ENCODE measurements around the gene SPOCK3.

DNA sequence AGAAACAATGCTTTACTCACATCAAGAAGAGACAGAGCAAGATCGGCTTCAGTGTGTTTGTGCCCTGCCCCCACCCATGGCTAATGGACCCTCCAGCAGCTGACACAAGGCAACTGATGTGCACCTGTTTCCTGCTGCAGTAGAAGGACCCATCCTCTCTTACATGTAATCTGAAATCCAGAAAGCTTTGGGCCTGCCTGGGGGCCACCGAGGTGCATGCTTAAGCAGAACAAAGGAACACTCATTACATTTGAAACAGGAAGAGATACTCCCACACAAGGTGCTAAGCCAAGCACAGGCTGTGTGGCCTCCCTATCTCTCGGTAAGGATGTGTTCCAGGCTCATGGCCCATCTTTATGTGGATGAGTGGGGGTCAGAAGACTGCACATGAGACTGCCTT is 338.0 kb downstream of the SPOCK3 start:
- TF ChIP-seq, protein P1, sequence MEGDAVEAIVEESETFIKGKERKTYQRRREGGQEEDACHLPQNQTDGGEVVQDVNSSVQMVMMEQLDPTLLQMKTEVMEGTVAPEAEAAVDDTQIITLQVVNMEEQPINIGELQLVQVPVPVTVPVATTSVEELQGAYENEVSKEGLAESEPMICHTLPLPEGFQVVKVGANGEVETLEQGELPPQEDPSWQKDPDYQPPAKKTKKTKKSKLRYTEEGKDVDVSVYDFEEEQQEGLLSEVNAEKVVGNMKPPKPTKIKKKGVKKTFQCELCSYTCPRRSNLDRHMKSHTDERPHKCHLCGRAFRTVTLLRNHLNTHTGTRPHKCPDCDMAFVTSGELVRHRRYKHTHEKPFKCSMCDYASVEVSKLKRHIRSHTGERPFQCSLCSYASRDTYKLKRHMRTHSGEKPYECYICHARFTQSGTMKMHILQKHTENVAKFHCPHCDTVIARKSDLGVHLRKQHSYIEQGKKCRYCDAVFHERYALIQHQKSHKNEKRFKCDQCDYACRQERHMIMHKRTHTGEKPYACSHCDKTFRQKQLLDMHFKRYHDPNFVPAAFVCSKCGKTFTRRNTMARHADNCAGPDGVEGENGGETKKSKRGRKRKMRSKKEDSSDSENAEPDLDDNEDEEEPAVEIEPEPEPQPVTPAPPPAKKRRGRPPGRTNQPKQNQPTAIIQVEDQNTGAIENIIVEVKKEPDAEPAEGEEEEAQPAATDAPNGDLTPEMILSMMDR (IDR thresholded peaks at IDR 0.05) = no peak
- TF ChIP-seq POLR2A (IDR thresholded peaks at IDR 0.05) = no peak
